M059J (cell line): Measurements from ENCODE around the gene ANKRD1. TPM values are rescaled to one million over a fixed set of nuclear protein-coding genes. Genes with fewer than 3 reads are reported as not detected.

Experiments
- total RNA-seq: library from RNA; depleted of rRNA; stranded (reverse); fragments of >200 nt; shearing (Covaris generic); gene quantifications from 2 replicates; pipeline ENCODE4 v1.2.3, GENCODE V29; 2014; rRNA removed

The ANKRD1 gene
- total RNA-seq, 1 experiment from 2014 or later, result 40.0 TPM

Other genes starting within 250 kb of the ANKRD1 start
- 20.5 and 36.5 TPM in 2 replicates for gene HTR7, start 63.0 kb downstream of the ANKRD1 start, total RNA-seq
- gene RPP30, start 49.1 kb downstream of the ANKRD1 start, total RNA-seq, result 114 and 121 TPM in 2 replicates